Caco-2 (cell line): ENCODE measurements around the gene GRIA2. TPM values are rescaled to one million over a fixed set of nuclear protein-coding genes. Genes with fewer than 3 reads are reported as not detected.

ENCODE experiments used
- BruUV-seq: library from RNA; stranded (reverse); fragments of 400-500 nt; replicated peaks from 2 replicates; lab custom pipeline; 2021; lab: Mats Ljungman, UMichigan
- CTCF ChIA-PET: fragments of 300-600 bp; sonication (Branson Sonifier 250); formaldehyde crosslinking; loops from one replicate; lab custom pipeline; 2022; ENCODE audit warnings: antibody characterized with exemption; lab: Charles Lee
- POLR2A ChIA-PET: fragments of 300-600 bp; sonication (Branson Sonifier 250); formaldehyde crosslinking; loops from one replicate; lab custom pipeline; 2022; ENCODE audit warnings: antibody characterized with exemption; lab: Charles Lee
- DNase-seq, 2 experiments: peaks; one replicate each; pipeline versions ENCODE4 v3.0.0 to v3.0.0-alpha.2; 2020 to 2022
- H3K27me3 ChIP-seq: replicated peaks from 2 replicates; pipeline ENCODE4 v1.6.0; 2011; ENCODE audit warnings: low read length; ENCODE audit not compliant: control insufficient read depth, insufficient read depth
- H3K36me3 ChIP-seq: 2 replicates; pipeline ENCODE4 v1.5.1; 2011; ENCODE audit warnings: low read length; ENCODE audit not compliant: control insufficient read depth, insufficient read depth
- H3K4me1 ChIP-seq: fragments of 250-450 bp; sonication (Bioruptor Pico); 2 replicates; pipeline ENCODE4 v1.5.1; 2020; ENCODE audit warnings: mild to moderate bottlenecking
- H3K4me3 ChIP-seq: 2 replicates; pipeline ENCODE4 v1.5.1; 2011; ENCODE audit warnings: low read depth, mild to moderate bottlenecking, control low read depth, low read length
- H3K9me3 ChIP-seq: fragments of 250-450 bp; sonication (Bioruptor Pico); 2 replicates; pipeline ENCODE4 v1.5.1; 2020; ENCODE audit warnings: mild to moderate bottlenecking, moderate library complexity
- H3K27ac Mint-ChIP-seq: one replicate; pipeline ENCODE4 v1.8.0; 2022; ENCODE audit warnings: mixed read lengths; ENCODE audit not compliant: unreplicated experiment
- H3K27me3 Mint-ChIP-seq: one replicate; pipeline ENCODE4 v1.8.0; 2022; ENCODE audit warnings: mixed read lengths; ENCODE audit not compliant: insufficient read depth, unreplicated experiment
- H3K36me3 Mint-ChIP-seq: one replicate; pipeline ENCODE4 v1.8.0; 2022; ENCODE audit warnings: mild to moderate bottlenecking, mixed read lengths; ENCODE audit not compliant: insufficient read depth, unreplicated experiment
- H3K4me1 Mint-ChIP-seq: one replicate; pipeline ENCODE4 v1.8.0; 2022; ENCODE audit warnings: low read depth, mixed read lengths; ENCODE audit not compliant: unreplicated experiment
- H3K4me3 Mint-ChIP-seq: one replicate; pipeline ENCODE4 v1.8.0; 2022; ENCODE audit warnings: mild to moderate bottlenecking, moderate library complexity, mixed read lengths; ENCODE audit not compliant: unreplicated experiment
- H3K9me3 Mint-ChIP-seq: one replicate; pipeline ENCODE4 v1.8.0; 2022; ENCODE audit warnings: mixed read lengths; ENCODE audit not compliant: unreplicated experiment
- intact Hi-C: fragments of 100-400 bp; cut with micrococcal nuclease; formaldehyde crosslinking; loops from one replicate; pipeline ENCODE4 v1.10.0; 2022; ENCODE audit not compliant: unreplicated experiment
- total RNA-seq: library from RNA; stranded (reverse); gene quantifications from 2 replicates; pipeline ENCODE4 v1.2.3, GENCODE V29; 2022
- TF ChIP-seq, protein P1 (sequence below), 2 experiments: fragments of 200-600 bp in 1 of 2; IDR thresholded peaks; 1 replicate in 1 of 2; 2 replicates in 1 of 2; pipeline versions ENCODE4 v1.5.1 to v1.8.0; 2011 to 2022; ENCODE audit warnings: antibody characterized with exemption in 1 of 2, control low read depth in 1 of 2, inconsistent platforms in 1 of 2, low read depth in 1 of 2, low read length in 1 of 2, mild to moderate bottlenecking in 1 of 2, moderate library complexity in 1 of 2; ENCODE audit not compliant: insufficient read depth in 1 of 2, severe bottlenecking in 1 of 2, unreplicated experiment in 1 of 2

GRIA2 gene
- total RNA-seq, 1 experiment from 2014 or later = not detected

DNA sequence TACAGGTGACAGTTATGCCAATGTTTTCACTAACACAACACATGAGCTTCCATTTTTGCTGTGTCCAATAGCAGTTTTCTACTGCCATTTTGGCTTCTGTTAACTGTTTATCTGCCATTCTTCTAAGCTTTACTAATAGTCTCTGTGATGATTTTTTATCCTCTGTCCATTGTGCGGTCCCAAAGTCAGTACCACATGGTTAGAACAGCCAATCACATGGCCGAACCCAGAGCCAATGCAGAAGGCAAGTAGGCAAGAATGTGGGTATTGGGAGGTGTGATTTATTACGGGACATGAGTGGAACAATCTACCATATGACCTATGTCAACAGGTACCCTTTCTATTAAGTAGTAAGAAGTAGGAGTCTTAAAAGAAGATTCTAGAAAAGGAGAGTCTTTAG lies 61.5 kb downstream of the GRIA2 start:
- ChIA-PET CTCF (no interaction called here), POLR2A (no interaction called here)
- Mint-ChIP-seq H3K9me3 (no peaks in the 10 kb centered on the region), H3K4me1 (no peaks in the 10 kb centered on the region), H3K36me3 (no peaks in the 10 kb centered on the region), H3K4me3 (no peak overlapping the region), H3K27ac (no peak overlapping the region), H3K27me3 (no peaks in the 10 kb centered on the region)
- Histone ChIP-seq H3K4me3 (no peak overlapping the region), H3K9me3 (no peaks in the 10 kb centered on the region), H3K27me3 (no peaks in the 10 kb centered on the region), H3K36me3 (no peaks in the 10 kb centered on the region), H3K4me1 (no peaks in the 10 kb centered on the region)
- no TSS peak for BruUV-seq
- intact Hi-C loops = no loop called here
- TF ChIP-seq, protein P1, sequence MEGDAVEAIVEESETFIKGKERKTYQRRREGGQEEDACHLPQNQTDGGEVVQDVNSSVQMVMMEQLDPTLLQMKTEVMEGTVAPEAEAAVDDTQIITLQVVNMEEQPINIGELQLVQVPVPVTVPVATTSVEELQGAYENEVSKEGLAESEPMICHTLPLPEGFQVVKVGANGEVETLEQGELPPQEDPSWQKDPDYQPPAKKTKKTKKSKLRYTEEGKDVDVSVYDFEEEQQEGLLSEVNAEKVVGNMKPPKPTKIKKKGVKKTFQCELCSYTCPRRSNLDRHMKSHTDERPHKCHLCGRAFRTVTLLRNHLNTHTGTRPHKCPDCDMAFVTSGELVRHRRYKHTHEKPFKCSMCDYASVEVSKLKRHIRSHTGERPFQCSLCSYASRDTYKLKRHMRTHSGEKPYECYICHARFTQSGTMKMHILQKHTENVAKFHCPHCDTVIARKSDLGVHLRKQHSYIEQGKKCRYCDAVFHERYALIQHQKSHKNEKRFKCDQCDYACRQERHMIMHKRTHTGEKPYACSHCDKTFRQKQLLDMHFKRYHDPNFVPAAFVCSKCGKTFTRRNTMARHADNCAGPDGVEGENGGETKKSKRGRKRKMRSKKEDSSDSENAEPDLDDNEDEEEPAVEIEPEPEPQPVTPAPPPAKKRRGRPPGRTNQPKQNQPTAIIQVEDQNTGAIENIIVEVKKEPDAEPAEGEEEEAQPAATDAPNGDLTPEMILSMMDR (IDR thresholded peaks at IDR 0.05; ENCODE audit: insufficient read depth in 1 of 2, low read depth in 1 of 2, low read length in 1 of 2, severe bottlenecking in 1 of 2, unreplicated experiment in 1 of 2) = no peak
- no peak for DNase-seq

GRCh38 chr4:157287445-157287844 lies 66.9 kb downstream of the GRIA2 start:
- Histone ChIP-seq H3K36me3 (no peaks in the 10 kb centered on the region), H3K9me3 (no peaks in the 10 kb centered on the region), H3K27me3 (no peaks in the 10 kb centered on the region), H3K4me1 (no peaks in the 10 kb centered on the region), H3K4me3 (no peak overlapping the region)
- Mint-ChIP-seq H3K9me3 (no peaks in the 10 kb centered on the region), H3K27me3 (peaks cover 3% of the 10 kb centered on the region), H3K4me3 (no peak overlapping the region), H3K36me3 (no peaks in the 10 kb centered on the region), H3K27ac (no peak overlapping the region), H3K4me1 (no peaks in the 10 kb centered on the region)
- no peak for DNase-seq
- POLR2A ChIA-PET = no interaction called here
- CTCF ChIA-PET = no interaction called here
- intact Hi-C loops = no loop called here
- TF ChIP-seq, protein P1 (IDR thresholded peaks at IDR 0.05; ENCODE audit: insufficient read depth in 1 of 2, low read depth in 1 of 2, low read length in 1 of 2, severe bottlenecking in 1 of 2, unreplicated experiment in 1 of 2) = no peak
- BruUV-seq = no TSS peak

DNA sequence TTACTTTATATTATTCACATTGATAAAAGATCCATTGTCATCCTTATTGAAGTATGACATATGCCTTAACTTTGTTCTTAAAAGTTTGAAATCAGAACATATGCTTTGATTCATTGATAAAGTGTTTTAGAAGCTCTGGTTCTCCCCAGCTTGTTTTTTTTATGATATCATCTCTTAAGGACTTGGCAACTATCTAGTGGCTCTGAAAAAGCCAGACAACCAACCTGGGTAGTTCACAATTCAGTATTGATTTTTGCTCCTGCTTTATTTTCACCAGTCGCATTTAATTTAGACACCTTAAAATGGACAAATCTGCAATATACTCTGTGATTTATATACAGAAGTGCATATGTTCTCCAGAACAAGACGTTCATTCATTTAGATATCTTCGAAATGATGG lies 70.1 kb downstream of the GRIA2 start:
- ChIA-PET CTCF (no interaction called here), POLR2A (no interaction called here)
- H3K4me1 ChIP-seq = no peaks in the 10 kb centered on the region
- intact Hi-C loops = no loop called here
- H3K36me3 ChIP-seq = no peaks in the 10 kb centered on the region
- Mint-ChIP-seq H3K4me1 (no peaks in the 10 kb centered on the region), H3K4me3 (no peak overlapping the region), H3K9me3 (no peaks in the 10 kb centered on the region), H3K27ac (no peak overlapping the region), H3K27me3 (peaks cover 3% of the 10 kb centered on the region), H3K36me3 (no peaks in the 10 kb centered on the region)
- no peaks in the 10 kb centered on the region for H3K9me3 ChIP-seq
- H3K4me3 ChIP-seq = no peak overlapping the region
- TF ChIP-seq, protein P1 (IDR thresholded peaks at IDR 0.05; ENCODE audit: insufficient read depth in 1 of 2, low read depth in 1 of 2, low read length in 1 of 2, severe bottlenecking in 1 of 2, unreplicated experiment in 1 of 2) = no peak
- no TSS peak for BruUV-seq
- H3K27me3 ChIP-seq = no peaks in the 10 kb centered on the region
- DNase-seq = no peak
